HEK293 (cell line): ENCODE data around the gene SH3TC1.
A peak's percentile ranks its signal among the peaks of the same experiment; 100 is the strongest.

Source experiments
- CTCF ChIA-PET: fragments of 350-600 bp; formaldehyde crosslinking; extraction: SDS; loops from one replicate; lab custom pipeline; 2021; ENCODE audit warnings: antibody characterized with exemption; lab: Yijun Ruan, JAX
- POLR2A ChIA-PET: fragments of 300-600 bp; formaldehyde crosslinking; extraction: SDS; loops from one replicate; lab custom pipeline; 2020; ENCODE audit warnings: antibody characterized with exemption, inconsistent platforms; lab: Yijun Ruan, JAX
- H3K27ac ChIP-seq: fragments of 200-500 bp; sonication (Bioruptor generic); 2 replicates; pipeline ENCODE4 v1.5.1; 2014; ENCODE audit warnings: low read depth, low read length, control low read depth, inconsistent platforms; ENCODE audit errors: extremely low read depth
- H3K36me3 ChIP-seq, 2 experiments: fragments of 200-500 bp in 1 of 2; sonication (Bioruptor generic) in 1 of 2; 1 replicate in 1 of 2; 2 replicates in 1 of 2; pipeline ENCODE4 v1.5.1; 2014 to 2017; ENCODE audit warnings: inconsistent platforms in 2 of 2, low read length in 2 of 2; ENCODE audit not compliant: control insufficient read depth in 2 of 2, insufficient read depth in 1 of 2
- H3K4me1 ChIP-seq: fragments of 200-500 bp; sonication (Bioruptor generic); 2 replicates; pipeline ENCODE4 v1.5.1; 2014; ENCODE audit warnings: mild to moderate bottlenecking, low read length, inconsistent platforms; ENCODE audit not compliant: control insufficient read depth, insufficient read depth
- H3K4me3 ChIP-seq: 2 replicates; pipeline ENCODE4 v1.5.1; 2011; ENCODE audit warnings: low read depth, mild to moderate bottlenecking, control low read depth, low read length, moderate library complexity
- H3K9me3 ChIP-seq: fragments of 200-500 bp; sonication (Bioruptor generic); 2 replicates; pipeline ENCODE4 v1.5.1; 2014; ENCODE audit warnings: low read depth, low read length, inconsistent platforms; ENCODE audit not compliant: control insufficient read depth, insufficient read depth
- CTCF ChIP-seq: fragments of 450-650 bp; formaldehyde crosslinking; IDR thresholded peaks from 2 replicates; pipeline ENCODE4 v1.5.1; 2016; ENCODE audit warnings: missing biosample characterization, missing genetic modification characterization
- GLI4 ChIP-seq: fragments of 450-650 bp; formaldehyde crosslinking; IDR thresholded peaks from 2 replicates; pipeline ENCODE4 v1.5.1; 2016; ENCODE audit warnings: missing biosample characterization, missing genetic modification characterization
- GLIS2 ChIP-seq: fragments of 450-650 bp; formaldehyde crosslinking; IDR thresholded peaks from 2 replicates; pipeline ENCODE4 v1.5.1; 2016; ENCODE audit warnings: missing biosample characterization, missing genetic modification characterization
- HOXD13 ChIP-seq: sonication (generic); formaldehyde crosslinking; IDR thresholded peaks from 2 replicates; pipeline ENCODE4 v1.8.0; 2022; ENCODE audit warnings: missing genetic modification reagents, borderline replicate concordance
- SP7 ChIP-seq: fragments of 450-650 bp; formaldehyde crosslinking; IDR thresholded peaks from 2 replicates; pipeline ENCODE4 v1.5.1; 2016; ENCODE audit warnings: missing biosample characterization, missing genetic modification characterization
- ZBTB17 ChIP-seq: fragments of 450-650 bp; formaldehyde crosslinking; IDR thresholded peaks from 2 replicates; pipeline ENCODE4 v1.5.1; 2016; ENCODE audit warnings: missing biosample characterization, missing genetic modification characterization
- ZBTB26 ChIP-seq: fragments of 450-650 bp; formaldehyde crosslinking; optimal IDR thresholded peaks from 2 replicates; pipeline ENCODE3; 2016; ENCODE audit warnings: missing biosample characterization, mild to moderate bottlenecking, missing genetic modification characterization
- ZNF10 ChIP-seq: fragments of 450-650 bp; formaldehyde crosslinking; IDR thresholded peaks from 2 replicates; pipeline ENCODE4 v1.5.1; 2017; ENCODE audit warnings: missing biosample characterization, missing genetic modification characterization
- ZNF221 ChIP-seq: fragments of 450-650 bp; formaldehyde crosslinking; IDR thresholded peaks from 2 replicates; pipeline ENCODE4 v1.5.1; 2017; ENCODE audit warnings: missing biosample characterization, missing genetic modification characterization, borderline replicate concordance
- ZNF26 ChIP-seq: fragments of 450-650 bp; formaldehyde crosslinking; IDR thresholded peaks from 2 replicates; pipeline ENCODE4 v1.5.1; 2016; ENCODE audit warnings: missing biosample characterization, missing genetic modification characterization
- ZNF335 ChIP-seq: fragments of 450-650 bp; formaldehyde crosslinking; conservative IDR thresholded peaks from 2 replicates; pipeline ENCODE4 v1.5.1; 2016; ENCODE audit warnings: missing biosample characterization, missing genetic modification characterization
- ZNF530 ChIP-seq: fragments of 450-650 bp; formaldehyde crosslinking; IDR thresholded peaks from 2 replicates; pipeline ENCODE4 v1.5.1; 2016; ENCODE audit warnings: low read depth, missing biosample characterization, missing genetic modification characterization
- ZNF610 ChIP-seq: fragments of 450-650 bp; formaldehyde crosslinking; IDR thresholded peaks from 2 replicates; pipeline ENCODE4 v1.5.1; 2016; ENCODE audit warnings: missing biosample characterization, missing genetic modification characterization, borderline replicate concordance
- ZSCAN30 ChIP-seq: fragments of 450-650 bp; IDR thresholded peaks from 2 replicates; pipeline ENCODE4 v1.5.1; 2018; ENCODE audit warnings: missing biosample characterization, mild to moderate bottlenecking, missing genetic modification characterization, moderate library complexity
- ZSCAN4 ChIP-seq: fragments of 450-650 bp; formaldehyde crosslinking; IDR thresholded peaks from 2 replicates; pipeline ENCODE4 v1.5.1; 2017; ENCODE audit warnings: missing biosample characterization, missing genetic modification characterization

SH3TC1 gene

GRCh38 chr4:8238515-8239053, 39.5 kb downstream of the SH3TC1 start:
- Histone ChIP-seq H3K4me1 (no peaks in the 10 kb centered on the region), H3K9me3 (no peaks in the 10 kb centered on the region), H3K4me3 (no peak overlapping the region), H3K36me3 (peaks cover 0 to 16% of the 10 kb centered on the region in 2 experiments; a peak in 1 of 3 replicates), H3K27ac (no peak overlapping the region)
- POLR2A ChIA-PET = no interaction called here
- TF ChIP-seq ZNF10 (tag by site-specific recombination) (no peak), ZNF335 (tag by site-specific recombination) (no peak), ZNF221 (no peak), CTCF (0 out of 2 replicates have a peak, but pooled peaks have one; percentile 8), ZNF530 (no peak), SP7 (tag by site-specific recombination) (no peak), ZBTB17 (no peak), HOXD13 (CRISPR knock-in tag) (no peak), GLI4 (tag by site-specific recombination) (no peak), GLIS2 (0 out of 2 replicates have a peak, but pooled peaks have one; percentile 22), ZNF610 (no peak), ZSCAN30 (tag by site-specific recombination) (no peak)
- CTCF ChIA-PET = interaction anchor here (1.0 to 4.8 kb wide), 2 partner anchors 59 to 62 kb away, joined by 3 to 24 read pairs; no protein-coding TSS in a partner anchor

- CTCF ChIA-PET = interaction anchor here (4.8 kb wide), 1 partner anchor 63 kb away, joined by 24 read pairs; no protein-coding TSS in a partner anchor
- Histone ChIP-seq H3K4me3 (no peak overlapping the region), H3K9me3 (no peaks in the 10 kb centered on the region), H3K4me1 (no peaks in the 10 kb centered on the region), H3K27ac (no peak overlapping the region), H3K36me3 (peaks cover 0 to 10% of the 10 kb centered on the region in 2 experiments; a peak in 1 of 3 replicates)
- POLR2A ChIA-PET = no interaction called here
- TF ChIP-seq ZBTB26 (peak; percentile 22), ZNF26 (tag by site-specific recombination) (no peak), ZSCAN4 (peak; percentile 69)
Measured at GRCh38 chr4:8239226-8239625, 40.1 kb downstream of the SH3TC1 start.

- H3K27ac ChIP-seq = no peak overlapping the region
- no peaks in the 10 kb centered on the region for H3K4me1 ChIP-seq
- peaks cover 0 to 6% of the 10 kb centered on the region in 2 experiments; a peak in 1 of 3 replicates for H3K36me3 ChIP-seq
- no peak overlapping the region for H3K4me3 ChIP-seq
- TF ChIP-seq GLIS2 (0 out of 2 replicates have a peak, but pooled peaks have one; percentile 17), ZNF10 (tag by site-specific recombination) (no peak)
- ChIA-PET CTCF (interaction anchor here (4.2 to 4.8 kb wide), 2 partner anchors 63 kb away, joined by 24 to 26 read pairs; no protein-coding TSS in a partner anchor), POLR2A (no interaction called here)
- H3K9me3 ChIP-seq = no peaks in the 10 kb centered on the region
Measured at GRCh38 chr4:8239661-8240060, 40.6 kb downstream of the SH3TC1 start.
